ENCODE results near the gene CLNK. TPM values are rescaled to one million over a fixed set of nuclear protein-coding genes. Genes with fewer than 3 reads are reported as not detected.
"Not testable (repeated sequence)": the region's sequence is repeated elsewhere in the genome, so short reads cannot be mapped to it uniquely, and the experiment has no call there.

CLNK gene
- total and polyA plus RNA-seq, 7 donors: 0.01 to 0.09 TPM; not detected in 5

GRCh38 chr4:10619855-10620254 lies 64.7 kb downstream of the CLNK start:
- 50 to 69% (median 65%) methylated on average over 11 of the region's 11 CpGs for WGBS, 3 donors
- TF ChIP-seq, protein P1, sequence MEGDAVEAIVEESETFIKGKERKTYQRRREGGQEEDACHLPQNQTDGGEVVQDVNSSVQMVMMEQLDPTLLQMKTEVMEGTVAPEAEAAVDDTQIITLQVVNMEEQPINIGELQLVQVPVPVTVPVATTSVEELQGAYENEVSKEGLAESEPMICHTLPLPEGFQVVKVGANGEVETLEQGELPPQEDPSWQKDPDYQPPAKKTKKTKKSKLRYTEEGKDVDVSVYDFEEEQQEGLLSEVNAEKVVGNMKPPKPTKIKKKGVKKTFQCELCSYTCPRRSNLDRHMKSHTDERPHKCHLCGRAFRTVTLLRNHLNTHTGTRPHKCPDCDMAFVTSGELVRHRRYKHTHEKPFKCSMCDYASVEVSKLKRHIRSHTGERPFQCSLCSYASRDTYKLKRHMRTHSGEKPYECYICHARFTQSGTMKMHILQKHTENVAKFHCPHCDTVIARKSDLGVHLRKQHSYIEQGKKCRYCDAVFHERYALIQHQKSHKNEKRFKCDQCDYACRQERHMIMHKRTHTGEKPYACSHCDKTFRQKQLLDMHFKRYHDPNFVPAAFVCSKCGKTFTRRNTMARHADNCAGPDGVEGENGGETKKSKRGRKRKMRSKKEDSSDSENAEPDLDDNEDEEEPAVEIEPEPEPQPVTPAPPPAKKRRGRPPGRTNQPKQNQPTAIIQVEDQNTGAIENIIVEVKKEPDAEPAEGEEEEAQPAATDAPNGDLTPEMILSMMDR (IDR thresholded peaks at IDR 0.05): no peak

GRCh38 chr4:10619220-10619619 lies 65.3 kb downstream of the CLNK start:
- TF ChIP-seq, protein P1 (IDR thresholded peaks at IDR 0.05): no peak
- Histone ChIP-seq H3K36me3 (ENCODE audit: insufficient read depth in 1 of 2, low read depth in 1 of 2) (no peaks in the 10 kb centered on the region), H3K27ac (no peak overlapping the region), H3K27me3 (ENCODE audit: insufficient read depth in 3 of 3, low read length in 2 of 3) (no peaks in the 10 kb centered on the region), H3K4me3 (no peak overlapping the region), H3K4me1 (no peaks in the 10 kb centered on the region), H3K9me3 (no peaks in the 10 kb centered on the region)
- WGBS, 3 donors: 9 to 15% (median 14%) methylated on average over 6 of the region's 6 CpGs
- intact Hi-C loops (cut with DNase I): no loop called here
- no peak for ATAC-seq
- no peak for DNase-seq

More at GRCh38 chr4:10619855-10620254, 64.7 kb downstream of the CLNK start:
- Histone ChIP-seq H3K4me3 (no peak overlapping the region), H3K27ac (no peak overlapping the region), H3K9me3 (no peaks in the 10 kb centered on the region), H3K36me3 (ENCODE audit: insufficient read depth in 1 of 2, low read depth in 1 of 2) (no peaks in the 10 kb centered on the region), H3K4me1 (no peaks in the 10 kb centered on the region), H3K27me3 (ENCODE audit: insufficient read depth in 3 of 3, low read length in 2 of 3) (no peaks in the 10 kb centered on the region)
- ATAC-seq (no peak), DNase-seq (no peak)
- intact Hi-C loops (cut with DNase I): no loop called here

DNA sequence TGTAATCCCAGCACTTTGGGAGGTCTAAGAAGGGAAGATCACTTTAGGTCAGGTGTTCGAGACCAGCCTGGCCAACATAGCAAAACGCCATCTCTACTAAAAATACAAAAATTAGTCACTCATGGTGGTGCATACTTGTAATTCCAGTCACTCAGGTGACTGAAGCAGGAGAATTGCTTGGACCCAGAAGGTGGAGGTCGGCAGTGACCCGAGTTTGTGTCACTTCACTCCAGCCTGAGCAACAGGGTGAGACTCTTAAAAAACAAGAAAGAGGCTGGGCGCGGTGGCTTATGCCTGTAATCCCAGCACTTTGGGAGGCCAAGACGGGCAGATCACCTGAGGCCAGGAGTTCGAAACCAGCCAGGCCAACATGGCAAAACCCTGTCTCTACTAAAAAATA lies 69.6 kb downstream of the CLNK start:
- H3K27me3 ChIP-seq (ENCODE audit: insufficient read depth in 3 of 3, low read length in 2 of 3); H3K9me3 ChIP-seq; H3K4me3 ChIP-seq; H3K4me1 ChIP-seq; H3K27ac ChIP-seq; intact Hi-C loops (cut with DNase I); H3K36me3 ChIP-seq (ENCODE audit: insufficient read depth in 1 of 2, low read depth in 1 of 2); ATAC-seq; DNase-seq: not testable (repeated sequence)
- WGBS, 3 donors: 86 to 92% (median 87%) methylated on average over 8 of the region's 8 CpGs

GRCh38 chr4:10613926-10614478 lies 70.6 kb downstream of the CLNK start:
- intact Hi-C loops (cut with DNase I): no loop called here
- Histone ChIP-seq H3K9me3 (no peaks in the 10 kb centered on the region), H3K27ac (no peak overlapping the region), H3K4me1 (no peaks in the 10 kb centered on the region), H3K4me3 (no peak overlapping the region), H3K27me3 (ENCODE audit: insufficient read depth in 3 of 3, low read length in 2 of 3) (peaks cover 0 to 3% (median 0%) of the 10 kb centered on the region in 3 donors), H3K36me3 (ENCODE audit: insufficient read depth in 1 of 2, low read depth in 1 of 2) (no peaks in the 10 kb centered on the region)
- ATAC-seq: no peak
- TF ChIP-seq, protein P1 (IDR thresholded peaks at IDR 0.05): no peak
- DNase-seq: no peak
- WGBS, 3 donors: 66 to 78% (median 68%) methylated on average over 5 of the region's 5 CpGs

- TF ChIP-seq, protein P1 (IDR thresholded peaks at IDR 0.05): no peak
- WGBS, 3 donors: 87 to 91% (median 88%) methylated on average over 2 of the region's 2 CpGs
- Histone ChIP-seq H3K27ac (no peak overlapping the region), H3K4me1 (no peaks in the 10 kb centered on the region), H3K9me3 (no peaks in the 10 kb centered on the region), H3K4me3 (no peak overlapping the region), H3K27me3 (ENCODE audit: insufficient read depth in 3 of 3, low read length in 2 of 3) (peaks cover 0 to 3% (median 0%) of the 10 kb centered on the region in 3 donors), H3K36me3 (ENCODE audit: insufficient read depth in 1 of 2, low read depth in 1 of 2) (no peaks in the 10 kb centered on the region)
- intact Hi-C loops (cut with DNase I): no loop called here
- no peak for ATAC-seq
- no peak for DNase-seq
Observed at GRCh38 chr4:10612476-10612875, 72.1 kb downstream of the CLNK start.

Data from psoas muscle (tissue), 8 donors.